Sigmoid colon (tissue), 7 donors: ENCODE measurements around the gene DENND4B. TPM values are rescaled to one million over a fixed set of nuclear protein-coding genes. Genes with fewer than 3 reads are reported as not detected.

Experiments used
- DNase-seq: peaks from one replicate; pipeline ENCODE4 v3.0.0-alpha.2; 2019
- H3K27ac ChIP-seq, 4 donors: fragments of 200-600 bp; sonication (generic); one replicate each; pipeline ENCODE4 v1.5.1; 2016 to 2019; ENCODE audit warnings: mild to moderate bottlenecking in 1 of 4
- H3K27me3 ChIP-seq, 3 donors: fragments of 200-600 bp; sonication (generic); one replicate each; pipeline ENCODE4 v1.5.1; 2019; ENCODE audit warnings: mild to moderate bottlenecking in 1 of 3
- H3K36me3 ChIP-seq, 4 donors: fragments of 200-600 bp; sonication (generic); one replicate each; pipeline ENCODE4 v1.5.1; 2016 to 2019
- H3K4me1 ChIP-seq, 4 donors: fragments of 200-600 bp; sonication (generic); one replicate each; pipeline ENCODE4 v1.5.1; 2017 to 2019
- H3K4me3 ChIP-seq, 4 donors: fragments of 200-600 bp; sonication (generic); one replicate each; pipeline ENCODE4 v1.5.1; 2017 to 2019; ENCODE audit warnings: mild to moderate bottlenecking in 2 of 4, moderate library complexity in 1 of 4
- H3K9me3 ChIP-seq, 4 donors: fragments of 200-600 bp in 3 of 4; sonication (generic) in 3 of 4; one replicate each; pipeline versions ENCODE4 v1.5.1 to v1.6.1; 2013 to 2019
- CTCF ChIP-seq, 4 experiments: fragments of 450-650 bp in 3 of 4; fragments of 200-600 bp in 1 of 4; IDR thresholded peaks; one replicate each; pipeline ENCODE4 v1.5.1; 2016 to 2019; ENCODE audit warnings: antibody characterized with exemption in 4 of 4, mild to moderate bottlenecking in 3 of 4, moderate library complexity in 2 of 4
- EP300 ChIP-seq, 4 donors: sonication (generic); formaldehyde crosslinking; IDR thresholded peaks; one replicate each; pipeline ENCODE4 v1.6.1; 2017; ENCODE audit warnings: antibody characterized with exemption in 4 of 4
- POLR2A ChIP-seq, 2 donors: fragments of 450-650 bp; IDR thresholded peaks; one replicate each; pipeline ENCODE4 v1.6.1; 2016; ENCODE audit warnings: antibody characterized with exemption in 2 of 2, mild to moderate bottlenecking in 2 of 2, moderate library complexity in 2 of 2
- POLR2AphosphoS5 ChIP-seq, 4 donors: sonication (generic); formaldehyde crosslinking; IDR thresholded peaks; one replicate each; pipeline ENCODE4 v1.6.1; 2017; ENCODE audit warnings: antibody characterized with exemption in 4 of 4
- WGBS, 2 donors: extraction: QIAGEN DNeasy Blood & Tissue Kit; methylation state at CpG; one replicate each; pipeline ENCODE4 v1.1.7; 2013; 5-methylcytosine and 5-hydroxymethylcytosine counted together
- intact Hi-C: fragments of 100-400 bp; cut with DNase I; formaldehyde crosslinking; loops from one replicate; pipeline ENCODE4 v1.15.1; 2023
- polyA plus RNA-seq, 3 donors: library from polyadenylated mRNA; stranded (reverse); fragments of 200-250 nt; gene quantifications; one replicate each; pipeline ENCODE4 v1.2.3, GENCODE V29; 2013
- total RNA-seq, 4 donors: library from RNA; depleted of rRNA; stranded (reverse); fragments of >200 nt; gene quantifications; one replicate each; pipeline ENCODE4 v1.1.0, GENCODE V29; 2016
- donor health status: healthy with polysubstance abuse.
- donor health status: Bipolar disorder and iron deficiency.
- donor health status: healthy.

The DENND4B gene
- total and polyA plus RNA-seq, 7 donors, result 4.9 to 41.6 (median 18.1) TPM

- WGBS, 2 donors, result 0 to 1% methylated on average over 54 of the region's 54 CpGs
- Histone ChIP-seq H3K27me3 (no peaks in the 10 kb centered on the region), H3K4me1 (peaks cover 0 to 62% (median 51%) of the 10 kb centered on the region in 4 donors), H3K36me3 (peaks cover 0 to 21% (median 6%) of the 10 kb centered on the region in 4 donors), H3K27ac (peak within 1 kb of the TSS; percentile 95 to 98 (median 96)), H3K9me3 (no peaks in the 10 kb centered on the region), H3K4me3 (peak within 1 kb of the TSS; percentile 62 to 84 (median 80))
- peak; percentile 99 for DNase-seq
- intact Hi-C loops, result no loop called here
- TF ChIP-seq POLR2A (IDR thresholded peaks at IDR 0.05) (peak; percentile 45 to 67), EP300 (IDR thresholded peaks at IDR 0.05) (no peak), POLR2AphosphoS5 (IDR thresholded peaks at IDR 0.05) (peak; percentile 69 to 89 (median 84))
These were observed 16.7 kb upstream of the DENND4B start, which contains the start of gene SLC39A1 for GRCh38 chr1:153963030-153963849. Gene SLC39A1 (minus strand): TSS chr1:153963537. CDS start chr1:153962715, 822 bp downstream.

GRCh38 chr1:153962088-153963029 is 15.8 kb upstream of the DENND4B start:
- no peaks in the 10 kb centered on the region for H3K9me3 ChIP-seq
- TF ChIP-seq POLR2A (IDR thresholded peaks at IDR 0.05), result no peak
- TF ChIP-seq CTCF (IDR thresholded peaks at IDR 0.05), result no peak
- TF ChIP-seq POLR2AphosphoS5 (IDR thresholded peaks at IDR 0.05), result no peak
- TF ChIP-seq EP300 (IDR thresholded peaks at IDR 0.05), result no peak
- peak overlapping the region; percentile 95 to 98 (median 96) for H3K27ac ChIP-seq
- peak overlapping the region; percentile 62 to 84 (median 80) for H3K4me3 ChIP-seq
- WGBS, 2 donors, result 50 to 56% methylated on average over 16 of the region's 16 CpGs
- H3K27me3 ChIP-seq, result no peaks in the 10 kb centered on the region
- peak; percentile 77 for DNase-seq
- intact Hi-C loops, result no loop called here
- peaks cover 0 to 64% (median 51%) of the 10 kb centered on the region in 4 donors for H3K4me1 ChIP-seq
- H3K36me3 ChIP-seq, result peaks cover 0 to 21% (median 6%) of the 10 kb centered on the region in 4 donors

GRCh38 chr1:153961421-153961820 is 14.9 kb upstream of the DENND4B start:
- peaks cover 0 to 68% (median 56%) of the 10 kb centered on the region in 4 donors for H3K4me1 ChIP-seq
- no peak for TF ChIP-seq POLR2AphosphoS5 (IDR thresholded peaks at IDR 0.05)
- TF ChIP-seq POLR2A (IDR thresholded peaks at IDR 0.05), result no peak
- TF ChIP-seq EP300 (IDR thresholded peaks at IDR 0.05), result no peak
- no peaks in the 10 kb centered on the region for H3K9me3 ChIP-seq
- 84 to 91% methylated on average over 4 of the region's 4 CpGs for WGBS, 2 donors
- no peak overlapping the region for H3K4me3 ChIP-seq
- H3K27ac ChIP-seq, result peak overlapping the region; percentile 95 to 98 (median 96)
- DNase-seq, result no peak
- intact Hi-C loops, result no loop called here
- no peaks in the 10 kb centered on the region for H3K27me3 ChIP-seq
- H3K36me3 ChIP-seq, result peaks cover 0 to 21% (median 6%) of the 10 kb centered on the region in 4 donors

- H3K27me3 ChIP-seq, result no peaks in the 10 kb centered on the region
- H3K4me3 ChIP-seq, result no peak overlapping the region
- H3K4me1 ChIP-seq, result peaks cover 0 to 69% (median 60%) of the 10 kb centered on the region in 4 donors
- peak overlapping the region in 3 of 4 donors; percentile 93 to 98 (median 98) for H3K27ac ChIP-seq
- H3K36me3 ChIP-seq, result peaks cover 0 to 21% (median 6%) of the 10 kb centered on the region in 4 donors
- 94 to 97% methylated on average over 11 of the region's 11 CpGs for WGBS, 2 donors
- intact Hi-C loops, result no loop called here
- TF ChIP-seq POLR2AphosphoS5 (IDR thresholded peaks at IDR 0.05) (no peak), CTCF (IDR thresholded peaks at IDR 0.05) (no peak), EP300 (IDR thresholded peaks at IDR 0.05) (no peak), POLR2A (IDR thresholded peaks at IDR 0.05) (no peak)
- H3K9me3 ChIP-seq, result no peaks in the 10 kb centered on the region
- DNase-seq, result no peak
These were observed 13.7 kb upstream of the DENND4B start for GRCh38 chr1:153960206-153960605.

- Histone ChIP-seq H3K4me3 (peak overlapping the region in 1 of 4 donors; percentile 77), H3K36me3 (peaks cover 0 to 26% (median 7%) of the 10 kb centered on the region in 4 donors), H3K4me1 (peaks cover 0 to 64% (median 56%) of the 10 kb centered on the region in 4 donors), H3K27ac (peak overlapping the region; percentile 93 to 98 (median 97)), H3K27me3 (no peaks in the 10 kb centered on the region), H3K9me3 (no peaks in the 10 kb centered on the region)
- intact Hi-C loops, result loop anchor here (5.0 kb wide), 1 partner anchor 37 kb away; the partner anchor contains the start of gene GATAD2B
- DNase-seq, result no peak
- TF ChIP-seq POLR2A (IDR thresholded peaks at IDR 0.05), result no peak
- no peak for TF ChIP-seq EP300 (IDR thresholded peaks at IDR 0.05)
- TF ChIP-seq POLR2AphosphoS5 (IDR thresholded peaks at IDR 0.05), result no peak
- TF ChIP-seq CTCF (IDR thresholded peaks at IDR 0.05), result no peak
- 67 to 91% methylated on average over 3 of the region's 3 CpGs for WGBS, 2 donors
These were observed 12.9 kb upstream of the DENND4B start for GRCh38 chr1:153959454-153959853.
